NCI-H1105 (cell line): ENCODE measurements around the gene MERTK.
A peak's percentile ranks its signal among the peaks of the same experiment; 100 is the strongest.
"Not testable (repeated sequence)": the region's sequence is repeated elsewhere in the genome, so short reads cannot be mapped to it uniquely, and the experiment has no call there.

Source experiments
- DNase-seq: peaks from one replicate; lab custom pipeline; 2025; lab: John Stamatoyannopoulos, UW

MERTK gene

GRCh38 chr2:112047537-112048235, 149.3 kb downstream of the MERTK start:
- DNase-seq, result no peak

DNA sequence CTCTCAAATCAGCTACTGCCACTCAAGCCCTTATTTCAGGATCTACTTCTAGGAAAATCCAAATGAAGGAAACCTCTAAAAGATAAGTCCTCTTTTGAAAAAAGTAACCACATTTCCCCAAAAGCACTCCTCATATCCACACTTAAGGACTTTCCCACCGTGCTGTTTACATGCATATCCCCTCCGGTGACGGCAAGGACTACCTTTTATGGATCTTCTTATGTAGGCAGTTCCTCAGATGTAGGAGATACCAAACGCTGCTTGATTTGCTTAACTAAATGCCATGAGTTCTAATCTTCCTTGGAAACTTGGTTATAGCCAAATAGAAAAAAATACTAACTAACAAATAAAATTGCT, 149.8 kb downstream of the MERTK start:
- DNase-seq, result no peak

GRCh38 chr2:112048887-112049286, 150.5 kb downstream of the MERTK start:
- DNase-seq, result peak; percentile 48

- no peak for DNase-seq
These were observed 151.9 kb downstream of the MERTK start for GRCh38 chr2:112050316-112050715.

GRCh38 chr2:112053917-112054846, 155.8 kb downstream of the MERTK start:
- DNase-seq, result peak; percentile 95

DNA sequence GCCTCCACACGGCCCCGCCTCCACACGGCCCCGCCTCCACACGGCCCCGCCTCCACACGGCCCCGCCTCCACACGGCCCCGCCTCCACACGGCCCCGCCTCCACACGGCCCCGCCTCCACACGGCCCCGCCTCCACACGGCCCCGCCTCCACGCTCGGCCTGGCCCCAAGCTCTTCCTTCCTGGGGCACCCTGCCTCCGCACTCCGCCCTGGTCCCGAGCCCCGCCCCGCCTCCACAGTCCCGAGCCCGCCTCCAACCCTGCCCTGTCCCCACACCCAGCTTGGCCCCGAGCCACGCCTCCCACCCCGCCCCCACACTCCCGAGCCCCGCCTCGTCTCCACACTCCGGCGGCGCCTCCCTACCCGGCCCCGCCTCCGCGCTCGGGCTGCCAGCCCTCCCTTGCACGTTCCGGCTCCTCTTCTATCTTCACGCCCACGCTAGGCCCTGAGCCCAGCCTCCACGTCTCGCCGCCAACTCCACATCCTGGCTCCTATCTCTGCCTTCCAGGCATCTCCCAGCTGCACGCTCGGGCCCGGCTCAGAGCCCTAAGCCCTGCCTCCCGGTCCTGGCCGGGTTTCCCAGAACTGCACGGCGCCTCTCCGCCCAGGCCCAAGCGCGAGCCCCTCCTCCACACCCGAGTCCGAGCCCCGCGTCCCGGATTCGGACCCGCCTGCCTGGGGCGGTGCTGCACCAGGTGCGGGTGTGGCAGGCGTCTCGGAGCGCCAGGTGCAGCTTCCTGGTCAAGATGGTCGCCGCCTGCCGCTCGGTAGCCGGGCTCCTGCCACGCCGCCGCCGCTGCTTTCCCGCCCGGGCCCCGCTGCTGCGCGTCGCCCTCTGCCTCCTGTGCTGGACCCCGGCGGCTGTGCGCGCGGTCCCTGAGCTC, 156.7 kb downstream of the MERTK start, which contains the start of gene TMEM87B:
TMEM87B (plus strand) TSS at position 423 of the 883 bp plus-strand sequence; CDS start at position 746, 323 bp downstream.
- DNase-seq, result peak; percentile 92

- peak; percentile 26 for DNase-seq
These were observed 157.6 kb downstream of the MERTK start for GRCh38 chr2:112055730-112056625.

DNA sequence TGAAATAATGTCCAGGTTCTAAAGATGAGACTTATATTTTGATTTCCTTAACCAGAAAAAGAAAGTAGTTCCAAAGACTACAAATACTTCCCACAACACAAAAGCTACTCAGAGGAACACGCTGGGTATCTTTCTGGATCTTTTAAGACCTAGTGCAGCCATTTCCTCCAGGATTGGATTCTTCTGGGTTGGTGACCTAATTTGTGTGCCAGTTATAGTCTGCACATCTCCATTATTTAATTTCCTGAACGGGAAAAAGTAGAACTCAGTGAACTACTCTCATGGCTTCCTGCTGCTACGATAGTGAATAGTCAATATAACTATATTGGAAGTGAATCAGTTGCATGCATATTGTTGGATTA, 158.2 kb downstream of the MERTK start:
- no peak for DNase-seq

DNA sequence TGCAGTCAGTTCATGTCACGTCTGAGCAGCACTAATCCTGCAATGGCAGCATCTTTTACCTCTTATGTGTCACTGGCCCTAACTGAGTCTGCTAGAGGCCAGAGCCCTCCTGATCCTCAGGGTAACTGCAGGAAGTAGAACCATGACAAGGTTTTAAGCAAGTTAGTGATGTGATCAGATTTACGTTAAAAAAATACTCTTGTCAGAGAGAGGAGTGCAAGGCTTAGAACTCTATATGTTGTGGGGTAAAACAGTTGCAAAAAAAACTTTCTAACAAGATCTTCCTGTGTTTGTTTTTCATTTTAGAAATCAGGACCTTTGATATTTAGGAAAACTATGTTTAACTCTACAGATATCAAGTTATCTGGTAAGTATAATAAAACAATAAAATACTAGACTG, 161.3 kb downstream of the MERTK start:
- no peak for DNase-seq

DNA sequence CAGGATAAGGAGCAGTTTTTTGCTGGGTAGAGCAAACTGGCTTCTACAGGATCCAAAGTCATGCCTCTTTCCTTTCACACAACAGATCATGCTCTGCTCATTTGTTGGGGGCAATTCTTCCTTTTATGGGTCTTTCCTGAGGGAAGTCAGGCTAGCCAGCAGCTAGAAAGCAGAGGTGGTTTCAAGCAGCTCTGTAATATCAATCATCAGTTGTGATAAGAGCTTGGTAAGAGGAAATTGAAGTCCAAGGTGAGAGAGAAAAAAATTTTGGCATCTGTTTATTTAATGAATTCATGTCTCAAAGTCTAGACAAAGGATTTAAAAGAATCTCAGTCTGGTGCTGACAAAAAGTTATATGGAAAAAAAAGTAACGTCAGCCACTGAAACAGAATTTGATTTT, 162.9 kb downstream of the MERTK start:
- DNase-seq, result no peak

- DNase-seq, result no peak
These were observed 163.4 kb downstream of the MERTK start for GRCh38 chr2:112061840-112062239.

DNA sequence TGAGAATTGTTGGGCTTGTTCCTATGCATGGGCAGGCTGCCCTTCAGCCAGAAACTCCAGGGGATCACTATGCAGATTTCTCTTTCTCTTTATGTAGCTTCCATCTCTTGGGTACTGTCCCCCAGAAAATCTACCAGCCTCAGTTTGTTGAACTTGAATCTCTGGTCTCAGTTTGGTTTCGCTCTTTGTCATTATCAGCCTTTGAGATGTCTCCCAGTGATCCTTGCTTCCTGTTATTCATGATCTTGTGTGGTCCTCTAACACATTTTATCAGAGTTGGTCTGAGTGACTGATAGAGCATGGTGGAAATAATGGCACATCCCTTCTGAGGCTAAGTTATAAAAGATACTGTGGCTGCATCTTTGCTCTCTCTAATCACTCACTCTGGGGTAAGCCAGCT, 164.5 kb downstream of the MERTK start:
- DNase-seq, result no peak

DNA sequence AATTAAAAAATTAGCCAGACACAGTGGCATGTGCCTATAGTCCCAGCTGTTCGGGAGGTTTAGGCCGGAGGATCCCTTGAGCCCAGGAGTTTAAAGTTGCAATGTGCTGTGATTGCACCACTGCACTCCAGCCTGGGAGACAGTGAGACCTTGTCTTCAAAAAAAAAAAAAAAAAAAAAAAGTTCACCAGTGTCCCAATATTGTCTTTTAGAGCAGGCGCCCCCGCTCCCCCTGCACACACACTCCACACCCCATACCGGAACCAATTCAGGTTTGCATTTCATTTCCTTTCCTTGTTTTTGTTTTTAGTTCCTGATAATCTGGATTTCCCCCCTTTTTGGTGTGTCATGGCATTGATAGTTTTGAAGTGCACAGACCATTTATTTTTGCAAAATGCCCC, 167.1 kb downstream of the MERTK start:
- DNase-seq, result no peak

DNA sequence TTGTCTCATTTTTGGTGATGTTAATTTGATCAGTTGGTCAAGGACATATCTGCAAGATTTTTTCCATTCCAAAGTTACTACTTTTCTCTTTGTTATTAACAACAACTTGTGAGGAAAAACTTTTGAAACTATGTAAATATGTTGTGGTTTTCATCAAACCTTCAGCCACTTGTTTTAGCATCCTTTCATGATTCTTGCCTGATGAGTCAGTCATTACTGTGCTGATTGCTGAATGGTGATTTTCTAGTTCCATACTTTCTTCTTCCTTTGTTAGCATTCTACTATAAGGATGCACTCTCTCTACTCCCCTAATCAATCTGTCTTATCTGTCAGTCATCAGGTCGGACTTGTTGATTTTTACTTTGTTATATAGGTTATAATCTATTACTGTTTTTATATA, 167.6 kb downstream of the MERTK start:
- no peak for DNase-seq

GRCh38 chr2:112069794-112070193, 171.4 kb downstream of the MERTK start:
- not testable (repeated sequence) for DNase-seq

DNA sequence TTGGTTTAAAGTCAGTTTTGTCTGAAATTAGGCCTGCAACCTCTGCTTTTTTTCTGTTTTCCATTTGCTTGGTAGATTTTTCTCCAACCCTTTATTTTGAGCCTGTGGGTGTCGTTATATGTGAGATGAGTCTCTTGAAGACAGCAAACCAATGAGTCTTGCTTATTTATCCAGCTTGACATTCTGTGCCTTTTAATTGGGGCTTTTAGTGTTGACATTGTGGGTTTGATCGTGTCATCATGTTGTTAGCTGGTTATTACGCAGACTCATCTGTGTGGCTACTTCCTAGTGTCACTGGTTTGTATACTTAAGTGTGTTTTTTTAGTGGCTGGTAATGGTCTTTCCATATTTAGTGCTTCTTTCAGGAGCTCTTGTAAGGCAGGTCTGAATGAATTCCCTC, 175.5 kb downstream of the MERTK start:
- no peak for DNase-seq

GRCh38 chr2:112074506-112074905, 176.1 kb downstream of the MERTK start:
- DNase-seq, result no peak

DNA sequence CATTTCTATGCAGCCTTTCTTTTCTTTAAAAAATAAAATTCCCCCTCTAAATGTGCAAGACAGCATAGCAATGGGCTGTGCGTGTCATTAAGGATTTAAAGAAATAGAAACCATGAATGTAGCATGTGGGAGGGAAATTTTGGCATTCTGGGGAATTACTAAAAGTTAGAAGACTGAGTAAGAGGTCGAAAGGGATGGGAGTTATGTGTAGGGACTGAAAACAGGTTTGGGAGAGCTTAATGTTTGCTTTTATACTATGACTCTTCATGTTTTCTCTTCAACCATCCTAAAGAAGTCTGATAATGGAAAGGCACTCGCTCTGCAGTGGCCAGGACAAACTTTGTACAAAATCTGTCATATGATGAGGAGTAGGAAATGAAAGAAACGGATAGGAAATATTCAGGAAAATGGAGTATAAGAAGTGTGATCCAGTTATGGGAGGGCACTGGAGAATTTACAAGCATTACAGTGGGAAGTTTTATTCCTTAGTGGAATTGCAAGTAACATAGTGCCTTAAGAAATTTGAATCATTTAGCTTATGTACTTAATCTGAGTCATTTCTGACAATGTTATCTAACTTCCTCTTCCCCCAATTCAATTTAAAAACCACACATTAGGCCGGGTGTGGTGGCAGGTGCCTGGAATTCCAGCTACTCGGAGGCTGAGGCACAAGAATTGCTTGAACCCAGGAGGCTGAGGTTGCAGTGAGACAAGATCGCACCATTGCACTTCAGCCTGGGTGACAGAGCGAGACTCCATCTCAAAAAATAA, 177.3 kb downstream of the MERTK start:
- no peak for DNase-seq

DNA sequence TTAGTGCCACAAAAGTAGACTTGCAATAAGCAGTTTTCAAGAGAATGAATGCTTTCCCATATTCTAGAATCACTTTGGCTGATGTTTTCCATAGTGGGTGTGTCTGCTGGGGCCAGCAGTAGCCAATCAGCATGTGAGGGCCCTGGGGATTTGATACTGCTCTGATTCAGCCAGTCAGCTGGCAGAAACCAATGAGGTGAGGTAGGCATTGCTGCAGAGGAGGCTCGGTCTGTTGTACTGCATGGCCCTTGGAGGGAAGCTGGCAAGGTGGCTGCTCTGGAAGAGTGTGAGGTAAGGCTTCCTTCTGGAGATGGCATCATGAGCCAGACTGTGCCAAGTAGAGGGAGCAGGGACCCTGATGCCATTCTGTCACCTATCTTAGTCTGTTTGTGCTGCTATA, 179.4 kb downstream of the MERTK start:
- no peak for DNase-seq
